WTC11 (cell line): ENCODE data around the gene PAM. TPM values are rescaled to one million over a fixed set of nuclear protein-coding genes. Genes with fewer than 3 reads are reported as not detected.

Experiments used
- ATAC-seq: fragments of 200-7000 bp; cut with Tn5 transposase; 2 replicates; pipeline ENCODE4 v1.10.0; 2021; ENCODE audit warnings: mild to moderate bottlenecking, moderate library complexity
- CTCF ChIA-PET: fragments of 300-600 bp; sonication (Branson Sonifier 250); formaldehyde crosslinking; loops from one replicate; lab custom pipeline; 2021; ENCODE audit warnings: antibody characterized with exemption; lab: Charles Lee
- POLR2A ChIA-PET: fragments of 350-600 bp; sonication (Branson Sonifier 250); formaldehyde crosslinking; loops from one replicate; lab custom pipeline; 2021; ENCODE audit warnings: antibody characterized with exemption; lab: Charles Lee
- DNase-seq: peaks from one replicate; pipeline ENCODE4 v3.0.0; 2021; ENCODE audit warnings: low spot score
- H3K27ac Mint-ChIP-seq: 2 replicates; pipeline ENCODE4 v1.8.0; 2021; ENCODE audit warnings: mixed read lengths
- H3K27me3 Mint-ChIP-seq: 2 replicates; pipeline ENCODE4 v1.8.0; 2021; ENCODE audit warnings: low read depth, mild to moderate bottlenecking, moderate library complexity, mixed read lengths
- H3K36me3 Mint-ChIP-seq: 2 replicates; pipeline ENCODE4 v1.8.0; 2021; ENCODE audit warnings: mixed read lengths
- H3K4me1 Mint-ChIP-seq: 2 replicates; pipeline ENCODE4 v1.8.0; 2022; ENCODE audit warnings: mixed read lengths
- H3K4me3 Mint-ChIP-seq: 2 replicates; pipeline ENCODE4 v1.8.0; 2021; ENCODE audit warnings: mild to moderate bottlenecking, moderate library complexity, mixed read lengths
- H3K9me3 Mint-ChIP-seq: 2 replicates; pipeline ENCODE4 v1.8.0; 2021; ENCODE audit warnings: mixed read lengths
- E2F1 ChIP-seq: sonication (generic); formaldehyde crosslinking; IDR thresholded peaks from 2 replicates; pipeline ENCODE4 v1.8.0; 2022; ENCODE audit warnings: mild to moderate bottlenecking, missing genetic modification reagents
- ETV6 ChIP-seq: sonication (generic); formaldehyde crosslinking; IDR thresholded peaks from 2 replicates; pipeline ENCODE4 v1.8.1; 2022; ENCODE audit warnings: mild to moderate bottlenecking, missing genetic modification reagents
- GABPB1 ChIP-seq: sonication (generic); formaldehyde crosslinking; IDR thresholded peaks from 2 replicates; pipeline ENCODE4 v1.8.1; 2023; ENCODE audit warnings: mild to moderate bottlenecking, missing genetic modification reagents
- GRHL2 ChIP-seq: fragments of 250-450 bp; sonication (Bioruptor Pico); IDR thresholded peaks from 2 replicates; pipeline ENCODE4 v1.8.0; 2022; ENCODE audit warnings: mild to moderate bottlenecking, moderate library complexity; ENCODE audit not compliant: insufficient replicate concordance, severe bottlenecking
- HMGXB4 ChIP-seq: sonication (generic); formaldehyde crosslinking; IDR thresholded peaks from 2 replicates; pipeline ENCODE4 v1.8.1; 2023; ENCODE audit warnings: mild to moderate bottlenecking, moderate library complexity, missing genetic modification reagents
- JAZF1 ChIP-seq: fragments of 250-450 bp; sonication (Bioruptor Pico); IDR thresholded peaks from 2 replicates; pipeline ENCODE4 v1.9.0; 2021; ENCODE audit warnings: moderate library complexity, mild to moderate bottlenecking, inconsistent platforms
- MYBL2 ChIP-seq: sonication (generic); formaldehyde crosslinking; IDR thresholded peaks from 2 replicates; pipeline ENCODE4 v1.8.1; 2023; ENCODE audit warnings: mild to moderate bottlenecking, moderate library complexity, missing genetic modification reagents
- NFYB ChIP-seq: sonication (generic); formaldehyde crosslinking; conservative IDR thresholded peaks from 2 replicates; pipeline ENCODE4 v1.8.0; 2022; ENCODE audit warnings: low read depth, missing genetic modification reagents
- RORB ChIP-seq: fragments of 250-450 bp; sonication (Bioruptor Pico); IDR thresholded peaks from 2 replicates; pipeline ENCODE4 v1.9.0; 2021; ENCODE audit warnings: mild to moderate bottlenecking
- STAT6 ChIP-seq: sonication (generic); formaldehyde crosslinking; conservative IDR thresholded peaks from 2 replicates; pipeline ENCODE4 v1.8.1; 2023; ENCODE audit warnings: mild to moderate bottlenecking, low read depth, missing genetic modification reagents, moderate library complexity
- TCF7 ChIP-seq: sonication (generic); formaldehyde crosslinking; IDR thresholded peaks from 2 replicates; pipeline ENCODE4 v1.8.0; 2022; ENCODE audit warnings: mild to moderate bottlenecking, low read depth, missing genetic modification reagents, moderate library complexity
- TP53 ChIP-seq: sonication (generic); formaldehyde crosslinking; IDR thresholded peaks from 2 replicates; pipeline ENCODE4 v1.8.1; 2023; ENCODE audit warnings: mild to moderate bottlenecking, missing genetic modification reagents
- USF1 ChIP-seq: sonication (generic); formaldehyde crosslinking; IDR thresholded peaks from 2 replicates; pipeline ENCODE4 v1.8.0; 2022; ENCODE audit warnings: mild to moderate bottlenecking, missing genetic modification reagents
- ZBTB21 ChIP-seq: sonication (generic); formaldehyde crosslinking; IDR thresholded peaks from 2 replicates; pipeline ENCODE4 v1.8.1; 2023; ENCODE audit warnings: mild to moderate bottlenecking, missing genetic modification reagents, borderline replicate concordance
- ZNF232 ChIP-seq: sonication (generic); formaldehyde crosslinking; IDR thresholded peaks from 2 replicates; pipeline ENCODE4 v1.8.0; 2022; ENCODE audit warnings: mild to moderate bottlenecking, missing genetic modification reagents
- ZNF317 ChIP-seq: sonication (generic); formaldehyde crosslinking; IDR thresholded peaks from 2 replicates; pipeline ENCODE4 v1.8.1; 2023; ENCODE audit warnings: low read depth, mild to moderate bottlenecking, moderate library complexity, missing genetic modification reagents, borderline replicate concordance
- ZNF671 ChIP-seq: fragments of 250-450 bp; sonication (Bioruptor Pico); IDR thresholded peaks from 2 replicates; pipeline ENCODE4 v1.8.0; 2021; ENCODE audit warnings: mild to moderate bottlenecking
- ZSCAN18 ChIP-seq: fragments of 250-450 bp; sonication (Bioruptor Pico); IDR thresholded peaks from 2 replicates; pipeline ENCODE4 v2.1.2; 2022; ENCODE audit warnings: mild to moderate bottlenecking, moderate library complexity
- total RNA-seq: library from RNA; stranded (reverse); gene quantifications from 3 replicates; pipeline ENCODE4 v1.2.3, GENCODE V29; 2021

The PAM gene
- total RNA-seq, 1 experiment from 2014 or later = 52.3 TPM

- TF ChIP-seq E2F1 (CRISPR knock-in tag) (no peak), ZNF232 (no peak), ZBTB21 (CRISPR knock-in tag) (no peak), ZSCAN18 (no peak), GABPB1 (CRISPR knock-in tag) (no peak)
Observed at GRCh38 chr5:102823441-102823874, 68.4 kb downstream of the PAM start (continued).

GRCh38 chr5:102826629-102827028, 71.5 kb downstream of the PAM start:
- H3K9me3 Mint-ChIP-seq = peaks cover 10% of the 10 kb centered on the region
- ATAC-seq (no peak), DNase-seq (no peak)
- TF ChIP-seq STAT6 (CRISPR knock-in tag) = no peak
- TF ChIP-seq USF1 (CRISPR knock-in tag) = no peak
- TF ChIP-seq NFYB (CRISPR knock-in tag) = no peak
- CTCF ChIA-PET = interaction anchor here (1.5 kb wide), 1 partner anchor 145 kb away, joined by 6 read pairs; no protein-coding TSS in a partner anchor
- peaks cover 9% of the 10 kb centered on the region for H3K36me3 Mint-ChIP-seq
- H3K4me1 Mint-ChIP-seq = 0 out of 2 replicates have a peak, but pooled peaks cover 2% of the 10 kb centered on the region
- H3K4me3 Mint-ChIP-seq = no peak overlapping the region
- POLR2A ChIA-PET = no interaction called here
- H3K27ac Mint-ChIP-seq = no peak overlapping the region
- H3K27me3 Mint-ChIP-seq = no peaks in the 10 kb centered on the region

- peaks cover 9% of the 10 kb centered on the region for H3K36me3 Mint-ChIP-seq
- CTCF ChIA-PET = no interaction called here
- H3K27ac Mint-ChIP-seq = no peak overlapping the region
- 0 out of 2 replicates have a peak, but pooled peaks cover 2% of the 10 kb centered on the region for H3K4me1 Mint-ChIP-seq
- DNase-seq = no peak
- TF ChIP-seq JAZF1 (CRISPR knock-in tag) = no peak
- TF ChIP-seq ETV6 (CRISPR knock-in tag) = no peak
- TF ChIP-seq GRHL2 = no peak
- TF ChIP-seq ZNF671 (CRISPR knock-in tag) = no peak
- no peak for TF ChIP-seq TCF7 (CRISPR knock-in tag)
- TF ChIP-seq TP53 = no peak
- no peak for TF ChIP-seq ZNF317 (CRISPR knock-in tag)
- TF ChIP-seq HMGXB4 (CRISPR knock-in tag) = no peak
- no peak for TF ChIP-seq MYBL2 (CRISPR knock-in tag)
- no peak for TF ChIP-seq RORB
- TF ChIP-seq, all 79 proteins: peak for 0
- no peak for ATAC-seq
- peaks cover 10% of the 10 kb centered on the region for H3K9me3 Mint-ChIP-seq
- no peaks in the 10 kb centered on the region for H3K27me3 Mint-ChIP-seq
- H3K4me3 Mint-ChIP-seq = no peak overlapping the region
- POLR2A ChIA-PET = no interaction called here
Observed at GRCh38 chr5:102830241-102830640, 75.1 kb downstream of the PAM start.
